ENCODE results near the gene STXBP4.

Gene STXBP4

GRCh38 chr17:55059724-55060123, 91.2 kb downstream of the STXBP4 start:
- Histone ChIP-seq H3K9me3 (replicated peaks in 1 of 2; ENCODE audit: control insufficient read depth in 2 of 2, insufficient read depth in 1 of 2, low read depth in 1 of 2, low read length in 2 of 2) (no peaks in the 10 kb centered on the region), H3K27me3 (ENCODE audit: control insufficient read depth in 3 of 3, insufficient read depth in 3 of 3, low read depth in 1 of 3, low read length in 3 of 3) (no peaks in the 10 kb centered on the region), H3K4ac (ENCODE audit: low read length) (no peak overlapping the region), H3K23ac (ENCODE audit: low read depth, low read length, poor library complexity) (no peak overlapping the region), H3K4me3 (ENCODE audit: low read length in 2 of 2) (no peak overlapping the region), H4K91ac (ENCODE audit: low read depth, low read length, poor library complexity) (no peak overlapping the region), H3K14ac (ENCODE audit: low read length) (no peak overlapping the region), H3K4me1 (ENCODE audit: control insufficient read depth in 2 of 2, insufficient read depth in 1 of 2, low read depth in 1 of 2, low read length in 2 of 2) (peaks cover 0 to 3% of the 10 kb centered on the region in 2 donors), H2BK120ac (ENCODE audit: low read depth, low read length) (no peak overlapping the region), H3K9ac (ENCODE audit: low read depth, low read length, poor library complexity) (no peak overlapping the region), H3K4me2 (ENCODE audit: insufficient read depth, low read length, poor library complexity, severe bottlenecking) (no peak overlapping the region), H2BK5ac (ENCODE audit: low read length) (no peak overlapping the region), H2BK15ac (ENCODE audit: low read length) (no peak overlapping the region), H3K79me1 (ENCODE audit: low read depth, low read length) (no peaks in the 10 kb centered on the region), H2AFZ (ENCODE audit: low read length) (no peak overlapping the region), H3K18ac (ENCODE audit: low read length) (no peak overlapping the region), H3K36me3 (replicated peaks in 1 of 2; ENCODE audit: control insufficient read depth in 2 of 2, insufficient read depth in 2 of 2, low read length in 2 of 2) (no peaks in the 10 kb centered on the region), H3K27ac (replicated peaks; ENCODE audit: low read length) (no peak overlapping the region), H4K8ac (ENCODE audit: low read depth, low read length) (no peak overlapping the region), H2BK12ac (ENCODE audit: low read length) (no peak overlapping the region), H2AK5ac (ENCODE audit: low read depth, low read length) (no peak overlapping the region)
- no peak for DNase-seq (ENCODE audit: low spot score)

GRCh38 chr17:55062921-55063320, 94.4 kb downstream of the STXBP4 start:
- H3K9ac ChIP-seq (ENCODE audit: low read depth, low read length, poor library complexity), result no peak overlapping the region
- no peaks in the 10 kb centered on the region for H3K27me3 ChIP-seq (ENCODE audit: control insufficient read depth in 3 of 3, insufficient read depth in 3 of 3, low read depth in 1 of 3, low read length in 3 of 3)
- no CpG with 5 or more reads among the region's 1 CpG for WGBS, 2 donors (ENCODE audit: extremely low coverage in 2 of 2, insufficient read length in 2 of 2, insufficient replicate concordance in 1 of 2)
- no peak overlapping the region for H3K4ac ChIP-seq (ENCODE audit: low read length)
- no peak overlapping the region for H2BK12ac ChIP-seq (ENCODE audit: low read length)
- H2BK15ac ChIP-seq (ENCODE audit: low read length), result no peak overlapping the region
- no peak overlapping the region for H2AFZ ChIP-seq (ENCODE audit: low read length)
- no peak overlapping the region for H3K18ac ChIP-seq (ENCODE audit: low read length)
- no peak overlapping the region for H3K4me3 ChIP-seq (ENCODE audit: low read length in 2 of 2)
- no peak overlapping the region for H3K14ac ChIP-seq (ENCODE audit: low read length)
- H3K4me1 ChIP-seq (ENCODE audit: control insufficient read depth in 2 of 2, insufficient read depth in 1 of 2, low read depth in 1 of 2, low read length in 2 of 2), result no peaks in the 10 kb centered on the region
- no peaks in the 10 kb centered on the region for H3K36me3 ChIP-seq (replicated peaks in 1 of 2; ENCODE audit: control insufficient read depth in 2 of 2, insufficient read depth in 2 of 2, low read length in 2 of 2)
- H2AK5ac ChIP-seq (ENCODE audit: low read depth, low read length), result no peak overlapping the region
- no peak overlapping the region for H3K4me2 ChIP-seq (ENCODE audit: insufficient read depth, low read length, poor library complexity, severe bottlenecking)
- H4K8ac ChIP-seq (ENCODE audit: low read depth, low read length), result no peak overlapping the region
- H4K91ac ChIP-seq (ENCODE audit: low read depth, low read length, poor library complexity), result no peak overlapping the region
- no peak for DNase-seq (ENCODE audit: low spot score)
- no peak overlapping the region for H2BK120ac ChIP-seq (ENCODE audit: low read depth, low read length)
- H3K27ac ChIP-seq (replicated peaks; ENCODE audit: low read length), result no peak overlapping the region
- no peak overlapping the region for H3K23ac ChIP-seq (ENCODE audit: low read depth, low read length, poor library complexity)
- H2BK5ac ChIP-seq (ENCODE audit: low read length), result no peak overlapping the region
- no peaks in the 10 kb centered on the region for H3K79me1 ChIP-seq (ENCODE audit: low read depth, low read length)
- no peaks in the 10 kb centered on the region for H3K9me3 ChIP-seq (replicated peaks in 1 of 2; ENCODE audit: control insufficient read depth in 2 of 2, insufficient read depth in 1 of 2, low read depth in 1 of 2, low read length in 2 of 2)

- no peak overlapping the region for H2BK5ac ChIP-seq (ENCODE audit: low read length)
- H3K4me3 ChIP-seq (ENCODE audit: low read length in 2 of 2), result no peak overlapping the region
These were observed 95.6 kb downstream of the STXBP4 start for GRCh38 chr17:55063885-55064874.

GRCh38 chr17:55067697-55068439, 99.3 kb downstream of the STXBP4 start:
- Histone ChIP-seq H3K27me3 (ENCODE audit: control insufficient read depth in 3 of 3, insufficient read depth in 3 of 3, low read depth in 1 of 3, low read length in 3 of 3) (no peaks in the 10 kb centered on the region), H2BK5ac (ENCODE audit: low read length) (no peak overlapping the region), H4K8ac (ENCODE audit: low read depth, low read length) (no peak overlapping the region), H2BK12ac (ENCODE audit: low read length) (no peak overlapping the region), H3K18ac (ENCODE audit: low read length) (no peak overlapping the region), H3K9me3 (replicated peaks in 1 of 2; ENCODE audit: control insufficient read depth in 2 of 2, insufficient read depth in 1 of 2, low read depth in 1 of 2, low read length in 2 of 2) (no peaks in the 10 kb centered on the region), H3K4me2 (ENCODE audit: insufficient read depth, low read length, poor library complexity, severe bottlenecking) (no peak overlapping the region), H3K23ac (ENCODE audit: low read depth, low read length, poor library complexity) (no peak overlapping the region), H3K14ac (ENCODE audit: low read length) (no peak overlapping the region), H2BK15ac (ENCODE audit: low read length) (no peak overlapping the region), H2AK5ac (ENCODE audit: low read depth, low read length) (no peak overlapping the region), H3K4ac (ENCODE audit: low read length) (no peak overlapping the region), H3K79me1 (ENCODE audit: low read depth, low read length) (no peaks in the 10 kb centered on the region), H2AFZ (ENCODE audit: low read length) (no peak overlapping the region), H4K91ac (ENCODE audit: low read depth, low read length, poor library complexity) (no peak overlapping the region), H2BK120ac (ENCODE audit: low read depth, low read length) (no peak overlapping the region), H3K36me3 (replicated peaks in 1 of 2; ENCODE audit: control insufficient read depth in 2 of 2, insufficient read depth in 2 of 2, low read length in 2 of 2) (no peaks in the 10 kb centered on the region), H3K4me1 (ENCODE audit: control insufficient read depth in 2 of 2, insufficient read depth in 1 of 2, low read depth in 1 of 2, low read length in 2 of 2) (peaks cover 0 to 6% of the 10 kb centered on the region in 2 donors), H3K27ac (replicated peaks; ENCODE audit: low read length) (no peak overlapping the region), H3K4me3 (ENCODE audit: low read length in 2 of 2) (no peak overlapping the region), H3K9ac (ENCODE audit: low read depth, low read length, poor library complexity) (no peak overlapping the region)
- no peak for DNase-seq (ENCODE audit: low spot score)
- WGBS, 2 donors (ENCODE audit: extremely low coverage in 2 of 2, insufficient read length in 2 of 2, insufficient replicate concordance in 1 of 2), result no CpG with 5 or more reads among the region's 1 CpG

More at GRCh38 chr17:55063885-55064874, 95.6 kb downstream of the STXBP4 start:
- Histone ChIP-seq H3K79me1 (ENCODE audit: low read depth, low read length) (no peaks in the 10 kb centered on the region), H3K4me1 (ENCODE audit: control insufficient read depth in 2 of 2, insufficient read depth in 1 of 2, low read depth in 1 of 2, low read length in 2 of 2) (peaks cover 0 to under 1% of the 10 kb centered on the region in 2 donors), H4K8ac (ENCODE audit: low read depth, low read length) (no peak overlapping the region), H3K18ac (ENCODE audit: low read length) (no peak overlapping the region), H3K23ac (ENCODE audit: low read depth, low read length, poor library complexity) (no peak overlapping the region), H2BK120ac (ENCODE audit: low read depth, low read length) (no peak overlapping the region), H3K4me2 (ENCODE audit: insufficient read depth, low read length, poor library complexity, severe bottlenecking) (no peak overlapping the region), H3K14ac (ENCODE audit: low read length) (no peak overlapping the region), H4K91ac (ENCODE audit: low read depth, low read length, poor library complexity) (no peak overlapping the region), H2BK12ac (ENCODE audit: low read length) (no peak overlapping the region), H2BK15ac (ENCODE audit: low read length) (no peak overlapping the region), H3K4ac (ENCODE audit: low read length) (no peak overlapping the region), H2AK5ac (ENCODE audit: low read depth, low read length) (no peak overlapping the region), H3K9me3 (replicated peaks in 1 of 2; ENCODE audit: control insufficient read depth in 2 of 2, insufficient read depth in 1 of 2, low read depth in 1 of 2, low read length in 2 of 2) (no peaks in the 10 kb centered on the region), H3K27me3 (ENCODE audit: control insufficient read depth in 3 of 3, insufficient read depth in 3 of 3, low read depth in 1 of 3, low read length in 3 of 3) (no peaks in the 10 kb centered on the region), H3K9ac (ENCODE audit: low read depth, low read length, poor library complexity) (no peak overlapping the region), H3K27ac (replicated peaks; ENCODE audit: low read length) (no peak overlapping the region), H3K36me3 (replicated peaks in 1 of 2; ENCODE audit: control insufficient read depth in 2 of 2, insufficient read depth in 2 of 2, low read length in 2 of 2) (no peaks in the 10 kb centered on the region), H2AFZ (ENCODE audit: low read length) (no peak overlapping the region)
- WGBS, 2 donors (ENCODE audit: extremely low coverage in 2 of 2, insufficient read length in 2 of 2, insufficient replicate concordance in 1 of 2), result no CpG with 5 or more reads among the region's 16 CpGs
- no peak for DNase-seq (ENCODE audit: low spot score)

All from neuronal stem cell (in vitro differentiated cells).